Activated CD8-positive, alpha-beta memory T cell treated with anti-CD3 and anti-CD28 coated beads for 4 hours (primary cell): ENCODE data around the gene KRTAP9-1.
"Not testable (repeated sequence)": the region's sequence is repeated elsewhere in the genome, so short reads cannot be mapped to it uniquely, and the experiment has no call there.

ENCODE experiments used
- DNase-seq, 2 donors: peaks; one replicate each; pipeline ENCODE4 v3.0.0-alpha.2; 2020; ENCODE audit warnings: low read depth in 2 of 2

KRTAP9-1 gene, protein sequence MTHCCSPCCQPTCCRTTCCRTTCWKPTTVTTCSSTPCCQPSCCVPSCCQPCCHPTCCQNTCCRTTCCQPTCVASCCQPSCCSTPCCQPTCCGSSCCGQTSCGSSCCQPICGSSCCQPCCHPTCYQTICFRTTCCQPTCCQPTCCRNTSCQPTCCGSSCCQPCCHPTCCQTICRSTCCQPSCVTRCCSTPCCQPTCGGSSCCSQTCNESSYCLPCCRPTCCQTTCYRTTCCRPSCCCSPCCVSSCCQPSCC

GRCh38 chr17:41189837-41190318, at the start of gene KRTAP9-1:
Gene KRTAP9-1, plus strand, starts transcription at chr17:41189887. Its CDS starts 0 bp downstream, at chr17:41189887.
- DNase-seq: not testable (repeated sequence)

GRCh38 chr17:41140360-41141131, 49.1 kb upstream of the KRTAP9-1 start, which contains the start of gene KRTAP4-6:
Gene KRTAP4-6, minus strand, starts transcription at chr17:41140544. Its CDS starts 57 bp downstream, at chr17:41140487.
- DNase-seq: no peak

DNA sequence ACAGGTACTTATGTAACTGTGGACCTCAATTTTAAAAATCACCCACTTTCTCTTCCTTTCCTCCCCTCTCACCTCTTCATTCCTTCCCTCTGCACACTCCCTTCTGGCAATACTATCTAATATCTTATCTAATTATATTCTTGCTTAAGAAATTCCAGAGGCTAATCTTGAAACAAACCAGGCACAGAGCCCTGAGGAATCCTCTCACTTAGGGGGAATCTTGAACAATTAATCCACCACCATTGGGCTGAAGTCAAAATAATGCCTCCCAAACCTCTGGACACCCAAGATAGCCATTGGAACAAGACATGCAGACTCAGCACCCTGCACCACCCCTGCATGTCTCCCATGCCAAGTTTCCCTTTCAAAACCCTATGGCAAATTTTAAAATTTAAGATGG, 48.3 kb upstream of the KRTAP9-1 start:
- no peak for DNase-seq

DNA sequence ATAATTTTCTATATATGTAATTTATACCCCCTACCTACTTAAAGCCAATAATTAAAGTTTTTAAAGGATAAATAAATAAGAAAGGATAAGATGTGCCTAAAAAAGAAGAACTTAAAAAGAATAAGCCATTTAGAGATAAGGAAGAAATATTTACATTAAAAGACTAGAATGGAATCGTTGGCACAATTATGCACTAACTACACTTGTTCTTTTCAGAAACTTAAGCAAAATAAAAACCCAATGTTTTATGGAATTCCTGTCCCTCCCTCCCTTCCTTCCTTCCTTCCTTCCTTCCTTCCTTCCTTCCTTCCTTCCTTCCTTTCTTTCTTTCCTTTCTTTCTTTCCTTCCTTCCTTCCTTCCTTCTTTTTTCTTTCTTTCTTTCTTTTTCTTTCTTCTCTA, 44.8 kb upstream of the KRTAP9-1 start:
- no peak for DNase-seq

DNA sequence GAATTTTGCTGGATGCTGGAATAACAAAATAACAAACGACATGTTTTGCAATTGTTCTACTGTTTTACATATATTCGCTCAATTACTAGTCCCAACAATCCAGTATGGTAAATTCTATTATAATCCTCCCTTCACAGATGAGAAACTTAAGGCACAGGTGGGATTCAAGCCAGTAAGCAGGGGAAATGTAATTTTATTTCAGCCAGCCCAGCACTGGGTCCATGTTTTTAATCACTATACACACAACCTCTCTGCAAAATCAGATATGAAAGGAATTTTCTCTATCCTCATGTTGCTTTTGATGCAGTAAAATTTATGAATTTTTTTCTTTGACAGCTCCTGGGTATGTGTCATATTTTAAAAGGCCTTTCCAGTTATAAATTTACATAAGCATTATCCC, 44.4 kb upstream of the KRTAP9-1 start:
- no peak for DNase-seq

GRCh38 chr17:41147531-41148204, 42.0 kb upstream of the KRTAP9-1 start:
- DNase-seq: no peak

DNA sequence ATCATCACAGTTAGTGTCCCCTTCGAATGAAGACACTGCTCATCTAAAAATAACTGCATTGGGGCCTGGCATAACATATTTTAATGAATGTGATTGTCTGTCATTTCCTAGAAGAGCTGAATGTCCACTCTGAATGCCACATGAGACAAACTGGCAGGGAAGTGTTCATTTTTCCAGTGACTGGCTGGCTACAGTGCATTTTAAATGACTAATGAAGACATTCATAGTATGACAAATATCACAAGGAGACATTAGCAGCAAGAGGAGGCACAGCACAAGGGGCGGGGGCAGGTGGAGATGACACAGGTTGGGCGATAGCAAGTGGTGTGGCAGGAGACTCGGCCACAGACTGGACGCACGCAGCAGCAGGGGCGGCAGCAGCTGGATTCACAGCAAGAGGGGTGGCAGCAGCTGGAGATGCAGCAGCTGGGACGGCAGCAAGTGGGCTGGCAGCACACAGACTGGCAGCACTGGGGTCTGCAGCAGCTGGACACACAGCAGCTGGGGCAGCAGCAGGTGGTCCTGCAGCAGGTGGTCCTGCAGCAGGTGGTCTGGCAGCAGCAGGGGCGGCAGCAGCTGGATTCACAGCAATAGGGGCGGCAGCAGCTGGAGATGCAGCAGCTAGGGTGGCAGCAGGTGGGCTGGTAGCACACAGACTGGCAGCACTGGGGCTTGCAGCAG, 40.6 kb upstream of the KRTAP9-1 start:
- DNase-seq: not testable (repeated sequence)

DNA sequence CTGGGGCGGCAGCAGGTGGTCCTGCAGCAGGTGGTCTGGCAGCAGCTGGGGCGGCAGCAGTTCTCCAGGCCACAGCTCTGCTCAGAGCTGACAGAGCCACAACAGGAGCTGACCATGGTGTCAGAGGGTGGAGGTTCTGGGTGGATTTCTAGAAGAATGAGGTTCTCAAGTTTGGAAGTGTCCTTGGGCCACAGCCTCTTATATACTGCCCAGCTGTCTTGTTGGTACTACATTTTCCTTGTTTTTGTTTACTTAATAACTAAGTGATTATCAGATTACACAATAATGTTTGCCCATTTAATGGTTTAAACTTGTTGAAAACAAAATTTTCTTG, 40.1 kb upstream of the KRTAP9-1 start, which contains the start of gene KRTAP4-5:
Gene KRTAP4-5 (minus strand): TSS at position 174 of the 334 bp plus-strand sequence. CDS start 58 bp downstream, at position 116.
- no peak for DNase-seq

- DNase-seq: no peak
These were observed 39.7 kb upstream of the KRTAP9-1 start for GRCh38 chr17:41150026-41150425.

- DNase-seq: no peak
These were observed 38.2 kb upstream of the KRTAP9-1 start for GRCh38 chr17:41151525-41151924.

GRCh38 chr17:41153856-41154255, 35.8 kb upstream of the KRTAP9-1 start:
- no peak for DNase-seq

DNA sequence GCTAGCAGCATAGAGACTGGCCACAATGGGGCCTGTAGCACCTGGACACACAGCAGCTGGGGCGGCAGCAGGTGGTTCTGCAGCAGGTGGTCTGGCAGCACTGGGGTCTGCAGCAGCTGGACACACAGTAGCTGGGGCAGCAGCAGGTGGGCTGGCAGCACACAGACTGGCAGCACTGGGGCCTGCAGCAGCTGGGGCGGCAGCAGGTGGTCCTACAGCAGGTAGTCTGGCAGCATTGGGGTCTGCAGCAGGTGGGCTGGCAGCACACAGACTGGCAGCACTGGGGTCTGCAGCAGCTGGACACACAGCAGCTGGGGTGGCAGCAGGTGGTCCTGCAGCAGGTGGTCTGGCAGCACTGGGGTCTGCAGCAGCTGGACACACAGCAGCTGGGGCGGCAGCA, 29.5 kb upstream of the KRTAP9-1 start:
- not testable (repeated sequence) for DNase-seq

DNA sequence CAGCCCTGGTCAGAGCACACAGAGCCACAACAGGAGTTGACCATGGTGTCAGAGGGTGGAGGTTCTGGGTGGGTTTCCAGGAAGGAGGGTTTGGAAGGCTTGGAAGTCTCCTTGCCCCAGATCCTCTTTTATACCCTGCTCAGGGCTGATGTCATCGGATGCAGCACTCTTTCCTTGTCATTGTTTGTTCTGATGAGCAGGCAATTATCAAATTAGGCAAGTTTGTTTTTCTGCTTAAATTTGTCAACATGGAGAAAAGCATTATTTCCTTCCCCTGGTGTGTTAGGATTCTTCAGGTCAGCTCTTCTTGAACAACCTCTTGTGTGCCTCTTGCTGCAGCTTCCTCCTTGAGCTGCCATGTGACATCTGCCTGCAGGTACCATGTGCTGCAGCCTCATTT, 29.0 kb upstream of the KRTAP9-1 start, which contains the start of gene KRTAP4-4:
Gene KRTAP4-4 (minus strand): TSS at position 101 of the 400 bp plus-strand sequence. CDS start 57 bp downstream, at position 44.
- no peak for DNase-seq

- DNase-seq: no peak
These were observed 25.9 kb upstream of the KRTAP9-1 start for GRCh38 chr17:41163828-41164227.

GRCh38 chr17:41167561-41167960, 22.1 kb upstream of the KRTAP9-1 start:
- DNase-seq: no peak

GRCh38 chr17:41168121-41168520, 21.6 kb upstream of the KRTAP9-1 start, which contains the start of gene KRTAP4-3:
Gene KRTAP4-3, minus strand, starts transcription at chr17:41168221. Its CDS starts 49 bp downstream, at chr17:41168172.
- no peak for DNase-seq

DNA sequence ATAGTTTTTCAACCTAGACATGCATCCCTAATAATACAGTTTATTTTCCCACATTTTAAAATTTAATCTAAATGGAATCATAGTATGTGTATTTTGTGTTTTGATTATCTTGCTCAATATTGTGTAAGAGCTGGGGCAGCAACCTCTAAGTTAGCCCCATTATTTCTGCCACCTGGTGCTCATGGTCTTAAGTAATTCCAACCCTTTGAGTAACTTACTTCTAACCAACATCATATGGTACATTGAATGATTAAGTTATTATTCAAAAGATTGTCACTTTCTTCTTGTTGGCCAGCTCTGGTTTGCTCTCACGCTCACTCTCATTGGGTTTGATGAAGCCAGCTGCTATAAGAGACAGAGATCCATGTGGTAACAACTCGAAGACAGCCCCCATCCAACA, 17.8 kb upstream of the KRTAP9-1 start:
- no peak for DNase-seq

DNA sequence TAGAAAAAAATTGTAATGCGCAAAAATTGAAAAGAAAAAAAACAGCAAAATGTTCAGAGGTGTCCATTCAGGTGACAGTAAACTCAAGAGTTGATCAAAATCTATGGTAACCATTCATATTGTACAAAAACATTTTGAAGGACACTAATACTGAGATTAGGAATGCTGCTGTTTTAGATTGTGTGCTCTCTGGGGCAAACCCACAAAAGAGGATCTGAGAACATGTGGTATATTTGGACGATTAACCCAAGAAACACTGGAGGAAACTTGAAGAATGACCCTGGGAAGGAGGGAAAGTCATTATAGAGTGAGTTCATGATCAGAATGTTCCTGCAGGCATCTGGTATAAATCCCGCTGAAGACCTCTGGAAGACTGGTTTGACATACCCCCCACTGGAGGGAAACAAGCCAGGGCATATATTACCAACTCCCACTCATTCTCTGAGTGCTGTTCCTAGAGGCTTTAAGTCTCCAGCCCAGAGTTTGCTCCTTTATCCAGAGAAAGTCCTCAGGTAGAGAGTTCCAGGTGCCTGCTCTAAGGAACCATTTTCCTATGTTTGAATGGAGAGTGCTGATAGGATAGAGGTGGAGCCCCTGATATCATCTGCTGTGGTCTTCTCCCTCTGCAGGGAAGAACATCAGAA, 12.8 kb upstream of the KRTAP9-1 start:
- DNase-seq: no peak

DNA sequence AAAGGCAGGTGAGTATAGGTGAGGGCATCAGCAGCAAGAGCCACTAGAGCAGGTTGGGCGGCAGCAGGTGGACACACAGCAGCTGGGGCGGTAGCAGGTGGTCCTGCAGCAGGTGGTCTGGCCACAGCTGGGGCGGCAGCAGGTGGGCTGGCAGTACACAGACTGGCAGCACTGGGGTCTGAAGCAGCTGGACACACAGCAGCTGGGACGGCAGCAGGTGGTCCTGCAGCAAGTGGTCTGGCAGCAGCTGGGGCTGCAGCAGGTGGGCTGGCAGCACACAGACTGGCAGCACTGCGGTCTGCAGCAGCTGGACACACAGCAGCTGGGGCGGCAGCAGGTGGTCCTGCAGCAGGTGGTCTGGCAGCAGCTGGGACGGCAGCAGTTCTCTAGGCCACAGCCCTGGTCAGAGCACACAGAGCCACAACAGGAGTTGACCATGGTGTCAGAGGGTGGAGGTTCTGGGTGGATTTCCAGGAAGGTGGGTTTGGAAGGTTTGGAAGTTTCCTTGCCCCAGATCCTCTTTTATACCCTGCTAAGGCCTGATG, 11.9 kb upstream of the KRTAP9-1 start, which contains the start of gene KRTAP4-2:
Gene KRTAP4-2 (minus strand): TSS at position 495 of the 545 bp plus-strand sequence. CDS start 57 bp downstream, at position 438.
- DNase-seq: no peak

DNA sequence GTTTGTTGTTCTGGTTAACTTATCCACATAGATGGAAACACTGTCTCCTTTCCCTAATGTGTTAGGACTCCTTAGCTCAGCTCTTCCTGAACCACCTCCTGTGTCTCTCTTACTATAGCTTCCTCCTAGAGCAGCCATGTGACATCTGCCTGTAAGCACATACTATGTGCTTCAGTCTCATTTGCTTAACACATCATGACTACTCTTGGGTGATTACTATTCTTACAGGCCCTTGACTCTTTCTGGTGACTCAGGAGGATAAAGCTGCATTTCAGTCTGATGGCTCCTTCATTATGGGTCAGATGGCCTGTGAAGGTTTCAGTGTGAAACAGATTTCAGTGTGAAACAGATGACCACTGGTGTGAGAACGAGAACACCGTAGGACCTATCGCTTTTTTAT, 11.3 kb upstream of the KRTAP9-1 start:
- no peak for DNase-seq
